H1 (cell line): ENCODE data around the gene CNNM2. TPM values are rescaled to one million over a fixed set of nuclear protein-coding genes. Genes with fewer than 3 reads are reported as not detected.

Experiments
- CTCF ChIA-PET: fragments of 300-600 bp; sonication (Branson Sonifier 250); formaldehyde crosslinking; loops from one replicate; lab custom pipeline; 2021; ENCODE audit not compliant: partially characterized antibody; lab: Charles Lee
- POLR2A ChIA-PET: fragments of 300-600 bp; sonication (Branson Sonifier 250); formaldehyde crosslinking; loops from one replicate; lab custom pipeline; 2021; ENCODE audit warnings: inconsistent platforms; ENCODE audit not compliant: partially characterized antibody; lab: Charles Lee
- DNase-seq, 2 experiments: peaks; one replicate each; pipeline versions ENCODE4 v3.0.0 to v3.0.0-alpha.2; 2010 to 2022; ENCODE audit warnings: low spot score in 2 of 2, low read depth in 1 of 2, mixed read lengths in 1 of 2
- FAIRE-seq: peaks from 2 replicates; lab custom pipeline; 2011; peaks lifted over from hg19 to GRCh38; lab: Jason Lieb, UNC
- H2AFZ ChIP-seq: 2 replicates; pipeline ENCODE4 v1.8.1; 2012; ENCODE audit warnings: low read length, inconsistent platforms
- H2AK5ac ChIP-seq: 2 replicates; pipeline ENCODE4 v1.6.1; 2013; ENCODE audit warnings: low read depth, low read length
- H2BK120ac ChIP-seq: replicated peaks from 2 replicates; pipeline ENCODE3; 2013; ENCODE audit warnings: low read depth, low read length, inconsistent platforms
- H2BK12ac ChIP-seq: 2 replicates; pipeline ENCODE4 v1.6.1; 2013; ENCODE audit warnings: low read depth, low read length
- H2BK15ac ChIP-seq: 2 replicates; pipeline ENCODE4 v1.6.1; 2013; ENCODE audit warnings: low read length
- H2BK20ac ChIP-seq: 2 replicates; pipeline ENCODE4 v1.6.1; 2013; ENCODE audit warnings: low read length
- H2BK5ac ChIP-seq: 2 replicates; pipeline ENCODE4 v1.6.1; 2013; ENCODE audit warnings: low read depth, low read length
- H3K14ac ChIP-seq: 2 replicates; pipeline ENCODE4 v1.6.1; 2013; ENCODE audit warnings: inconsistent platforms; ENCODE audit not compliant: insufficient read length
- H3K18ac ChIP-seq: 2 replicates; pipeline ENCODE4 v1.6.1; 2013; ENCODE audit warnings: low read length; ENCODE audit errors: extremely low read depth
- H3K23ac ChIP-seq: 2 replicates; pipeline ENCODE4 v1.6.1; 2013; ENCODE audit warnings: inconsistent platforms; ENCODE audit not compliant: insufficient read length
- H3K23me2 ChIP-seq: 2 replicates; pipeline ENCODE4 v1.6.1; 2013; ENCODE audit warnings: low read depth, low read length
- H3K27ac ChIP-seq: 2 replicates; pipeline ENCODE4 v1.6.1; 2011; ENCODE audit warnings: low read depth, low read length, inconsistent platforms
- H3K27me3 ChIP-seq, 4 experiments: replicated peaks in 1 of 4; 1 replicate in 1 of 4; 2 replicates in 3 of 4; pipeline versions ENCODE4 v1.6.1 to v1.8.1; 2011 to 2013; ENCODE audit warnings: low read length in 3 of 4, mild to moderate bottlenecking in 3 of 4, inconsistent platforms in 2 of 4, mixed read lengths in 2 of 4, moderate library complexity in 1 of 4; ENCODE audit not compliant: control insufficient read depth in 3 of 4, insufficient read depth in 3 of 4; ENCODE audit errors: extremely low read depth in 1 of 4
- H3K36me3 ChIP-seq, 4 experiments: 2 replicates each; pipeline versions ENCODE4 v1.6.1 to v1.8.1; 2011 to 2013; ENCODE audit warnings: mild to moderate bottlenecking in 4 of 4, low read length in 3 of 4, moderate library complexity in 2 of 4, control low read depth in 1 of 4, inconsistent platforms in 1 of 4; ENCODE audit not compliant: insufficient read depth in 4 of 4, control insufficient read depth in 2 of 4
- H3K4ac ChIP-seq: replicated peaks from 2 replicates; pipeline ENCODE3; 2013; ENCODE audit warnings: low read length, low read depth, mixed read lengths, inconsistent platforms; ENCODE audit not compliant: insufficient read length
- H3K4me1 ChIP-seq, 4 experiments: replicated peaks in 1 of 4; 1 replicate in 1 of 4; 2 replicates in 3 of 4; pipeline versions ENCODE4 v1.6.1 to v1.8.1; 2011 to 2013; ENCODE audit warnings: low read length in 3 of 4, inconsistent platforms in 2 of 4, mixed read lengths in 1 of 4; ENCODE audit not compliant: insufficient read depth in 4 of 4, control insufficient read depth in 3 of 4
- H3K4me2 ChIP-seq, 2 experiments: 2 replicates each; pipeline versions ENCODE4 v1.6.1 to v1.8.1; 2011 to 2013; ENCODE audit warnings: low read depth in 2 of 2, low read length in 2 of 2, control low read depth in 1 of 2, inconsistent platforms in 1 of 2, mild to moderate bottlenecking in 1 of 2; ENCODE audit not compliant: insufficient read depth in 1 of 2
- H3K4me3 ChIP-seq, 4 experiments: fragments of 200-600, 300-600 bp in 1 of 4; sonication (generic), shearing (Covaris generic), sonication (Bioruptor Twin) in 1 of 4; 2 replicates each; pipeline versions ENCODE4 v1.5.1 to v1.8.1; 2011 to 2016; ENCODE audit warnings: low read length in 4 of 4, low read depth in 3 of 4, control low read depth in 2 of 4, inconsistent platforms in 2 of 4, mild to moderate bottlenecking in 2 of 4, mixed read lengths in 1 of 4, moderate library complexity in 1 of 4; ENCODE audit not compliant: insufficient read depth in 2 of 4; ENCODE audit errors: extremely low read depth in 1 of 4
- H3K56ac ChIP-seq: replicated peaks from 2 replicates; pipeline ENCODE3; 2013; ENCODE audit warnings: low read depth, mild to moderate bottlenecking, mixed read lengths, low read length, inconsistent platforms; ENCODE audit not compliant: insufficient read length
- H3K79me1 ChIP-seq: 2 replicates; pipeline ENCODE4 v1.6.1; 2013; ENCODE audit warnings: low read depth, low read length, control low read depth
- H3K79me2 ChIP-seq, 2 experiments: 2 replicates each; pipeline versions ENCODE4 v1.6.1 to v1.8.1; 2012 to 2013; ENCODE audit warnings: low read length in 2 of 2, mild to moderate bottlenecking in 2 of 2, inconsistent platforms in 1 of 2; ENCODE audit not compliant: insufficient read depth in 2 of 2, control insufficient read depth in 1 of 2
- H3K9ac ChIP-seq, 4 experiments: replicated peaks in 1 of 4; 1 replicate in 1 of 4; 2 replicates in 3 of 4; pipeline versions ENCODE4 v1.6.1 to v1.8.1; 2011 to 2013; ENCODE audit warnings: low read depth in 3 of 4, low read length in 3 of 4, control low read depth in 2 of 4, mild to moderate bottlenecking in 2 of 4, moderate library complexity in 2 of 4, inconsistent platforms in 1 of 4; ENCODE audit errors: extremely low read depth in 1 of 4
- H3K9me3 ChIP-seq, 2 experiments: 2 replicates each; pipeline versions ENCODE4 v1.6.1 to v1.8.1; 2012 to 2013; ENCODE audit warnings: mild to moderate bottlenecking in 2 of 2, moderate library complexity in 2 of 2, control low read depth in 1 of 2, inconsistent platforms in 1 of 2, low read depth in 1 of 2, low read length in 1 of 2, mixed read lengths in 1 of 2; ENCODE audit not compliant: insufficient read depth in 2 of 2
- H4K20me1 ChIP-seq, 2 experiments: replicated peaks in 1 of 2; 2 replicates each; pipeline versions ENCODE3 to v1.8.1; 2011 to 2013; ENCODE audit warnings: inconsistent platforms in 2 of 2, low read length in 2 of 2, mild to moderate bottlenecking in 1 of 2; ENCODE audit not compliant: insufficient read depth in 2 of 2, control insufficient read depth in 1 of 2
- H4K5ac ChIP-seq: 2 replicates; pipeline ENCODE4 v1.6.1; 2013; ENCODE audit warnings: low read length, low read depth, mixed read lengths, inconsistent platforms; ENCODE audit not compliant: insufficient read length
- H4K8ac ChIP-seq: 2 replicates; pipeline ENCODE4 v1.8.0; 2013; ENCODE audit warnings: mild to moderate bottlenecking, moderate library complexity, low read length, inconsistent platforms; ENCODE audit not compliant: insufficient read depth; ENCODE audit errors: extremely low read depth
- H4K91ac ChIP-seq: replicated peaks from 2 replicates; pipeline ENCODE3; 2013; ENCODE audit warnings: low read length, mixed read lengths, inconsistent platforms; ENCODE audit not compliant: insufficient read length
- CEBPB ChIP-seq: IDR thresholded peaks from 2 replicates; pipeline ENCODE4 v1.6.1; 2012; ENCODE audit warnings: low read depth, low read length
- EGR1 ChIP-seq: IDR thresholded peaks from 2 replicates; pipeline ENCODE4 v1.6.1; 2011; ENCODE audit warnings: low read depth, low read length, borderline replicate concordance
- FOSL1 ChIP-seq: IDR thresholded peaks from 2 replicates; pipeline ENCODE4 v1.6.1; 2011; ENCODE audit warnings: mild to moderate bottlenecking, low read depth, low read length, moderate library complexity; ENCODE audit not compliant: insufficient read depth
- NRF1 ChIP-seq: IDR thresholded peaks from 2 replicates; pipeline ENCODE4 v1.6.1; 2011; ENCODE audit warnings: mild to moderate bottlenecking, low read depth, low read length, improper control_type of control experiment
- POU5F1 ChIP-seq: IDR thresholded peaks from 2 replicates; pipeline ENCODE4 v1.6.1; 2011; ENCODE audit warnings: low read depth, mild to moderate bottlenecking, low read length, moderate library complexity
- RFX5 ChIP-seq: IDR thresholded peaks from 2 replicates; pipeline ENCODE4 v1.6.1; 2011; ENCODE audit warnings: low read depth, low read length, improper control_type of control experiment, borderline replicate concordance
- WGBS, 2 experiments: shearing (Covaris generic) in 1 of 2; methylation state at CpG; one replicate each; pipeline versions ENCODE4 v1.1.6 to v1.1.7; 2013 to 2015; ENCODE audit warnings: low lambda C conversion rate in 2 of 2, mixed read lengths in 2 of 2, inconsistent platforms in 1 of 2, low coverage in 1 of 2, missing lambda C conversion rate in 1 of 2; ENCODE audit not compliant: insufficient replicate concordance in 2 of 2, insufficient coverage in 1 of 2, insufficient read length in 1 of 2; ENCODE audit errors: extremely low coverage in 1 of 2, missing lambda C conversion rate in 1 of 2; 5-methylcytosine and 5-hydroxymethylcytosine counted together
- polyA plus RNA-seq, 7 experiments: library from polyadenylated mRNA; depleted of rRNA in 3 of 7; stranded (reverse) in 5 of 7; unstranded in 2 of 7; fragments of >200 nt in 5 of 7; fragments of 200-250 nt in 2 of 7; gene quantifications; 1 replicate in 5 of 7; 2 replicates in 1 of 7; 4 replicates in 1 of 7; pipeline versions ENCODE4 v1.2.1 to v1.2.3, GENCODE V29; 2011 to 2013; ENCODE audit warnings: missing spikeins in 2 of 7, mixed read lengths in 2 of 7
- total RNA-seq: library from RNA; stranded (reverse); fragmentation: NEBNext Ultra II Directional; extraction: Animal tissue kit (Norgen Biotek cat#: 25700); gene quantifications from 2 replicates; pipeline ENCODE4 v1.2.1, GENCODE V29; 2021

Gene CNNM2
- total and polyA plus RNA-seq, 2 of the 8 experiments (the other 6 are each of a cell fraction or from before 2014, with no cell fraction given): 7.3 to 23.6 TPM

GRCh38 chr10:102935939-102936605 lies 18.0 kb downstream of the CNNM2 start:
- no peaks in the 10 kb centered on the region for H3K9me3 ChIP-seq
- no peaks in the 10 kb centered on the region for H3K27me3 ChIP-seq
- H3K23ac ChIP-seq: no peak overlapping the region
- no peaks in the 10 kb centered on the region for H3K23me2 ChIP-seq
- no peak overlapping the region for H4K8ac ChIP-seq
- no peak for FAIRE-seq
- H2AFZ ChIP-seq: no peak overlapping the region
- H3K27ac ChIP-seq: no peak overlapping the region
- no peak overlapping the region for H2BK12ac ChIP-seq
- H3K36me3 ChIP-seq: no peaks in the 10 kb centered on the region
- H2BK15ac ChIP-seq: no peak overlapping the region
- TF ChIP-seq RFX5 (no peak), FOSL1 (no peak), EGR1 (no peak), NRF1 (no peak), POU5F1 (no peak), CEBPB (no peak)
- TF ChIP-seq, all 59 proteins: peak for 0
- CTCF ChIA-PET: interaction anchor here (0.6 kb wide), 1 partner anchor 88 kb away, joined by 3 read pairs; no protein-coding TSS in a partner anchor
- H3K56ac ChIP-seq: no peak overlapping the region
- no peak overlapping the region for H3K18ac ChIP-seq
- no peak overlapping the region for H4K91ac ChIP-seq
- H3K4ac ChIP-seq: no peak overlapping the region
- no peak overlapping the region for H3K4me2 ChIP-seq
- no peak overlapping the region for H3K14ac ChIP-seq
- H4K5ac ChIP-seq: no peak overlapping the region
- H2AK5ac ChIP-seq: no peak overlapping the region
- no peak overlapping the region for H2BK5ac ChIP-seq
- no peak overlapping the region for H2BK20ac ChIP-seq
- H3K9ac ChIP-seq: no peak overlapping the region
- H2BK120ac ChIP-seq: no peak overlapping the region
- peaks cover 2% of the 10 kb centered on the region; the same call in 1 of the 2 replicates for H3K79me1 ChIP-seq
- H3K4me1 ChIP-seq: no peaks in the 10 kb centered on the region
- no peak for DNase-seq
- WGBS, 2 experiments: 100% methylated on average over 3 of the region's 3 CpGs; no CpG with 5 or more reads in 1 of the 2 experiments
- POLR2A ChIA-PET: no interaction called here
- no peak overlapping the region for H3K4me3 ChIP-seq
- H3K79me2 ChIP-seq: peaks cover 0 to 5% of the 10 kb centered on the region in 2 experiments; a peak in 1 of 4 replicates
- no peaks in the 10 kb centered on the region for H4K20me1 ChIP-seq
